Caco-2 (cell line): ENCODE data around the gene TACC2. TPM values are rescaled to one million over a fixed set of nuclear protein-coding genes. Genes with fewer than 3 reads are reported as not detected.

ENCODE experiments used
- BruUV-seq: library from RNA; stranded (reverse); fragments of 400-500 nt; replicated peaks from 2 replicates; lab custom pipeline; 2021; lab: Mats Ljungman, UMichigan
- CTCF ChIA-PET: fragments of 300-600 bp; sonication (Branson Sonifier 250); formaldehyde crosslinking; loops from one replicate; lab custom pipeline; 2022; ENCODE audit warnings: antibody characterized with exemption; lab: Charles Lee
- POLR2A ChIA-PET: fragments of 300-600 bp; sonication (Branson Sonifier 250); formaldehyde crosslinking; loops from one replicate; lab custom pipeline; 2022; ENCODE audit warnings: antibody characterized with exemption; lab: Charles Lee
- DNase-seq, 2 experiments: peaks; one replicate each; pipeline versions ENCODE4 v3.0.0 to v3.0.0-alpha.2; 2020 to 2022
- H3K27me3 ChIP-seq: replicated peaks from 2 replicates; pipeline ENCODE4 v1.6.0; 2011; ENCODE audit warnings: low read length; ENCODE audit not compliant: control insufficient read depth, insufficient read depth
- H3K36me3 ChIP-seq: 2 replicates; pipeline ENCODE4 v1.5.1; 2011; ENCODE audit warnings: low read length; ENCODE audit not compliant: control insufficient read depth, insufficient read depth
- H3K4me1 ChIP-seq: fragments of 250-450 bp; sonication (Bioruptor Pico); 2 replicates; pipeline ENCODE4 v1.5.1; 2020; ENCODE audit warnings: mild to moderate bottlenecking
- H3K4me3 ChIP-seq: 2 replicates; pipeline ENCODE4 v1.5.1; 2011; ENCODE audit warnings: low read depth, mild to moderate bottlenecking, control low read depth, low read length
- H3K9me3 ChIP-seq: fragments of 250-450 bp; sonication (Bioruptor Pico); 2 replicates; pipeline ENCODE4 v1.5.1; 2020; ENCODE audit warnings: mild to moderate bottlenecking, moderate library complexity
- H3K27ac Mint-ChIP-seq: one replicate; pipeline ENCODE4 v1.8.0; 2022; ENCODE audit warnings: mixed read lengths; ENCODE audit not compliant: unreplicated experiment
- H3K27me3 Mint-ChIP-seq: one replicate; pipeline ENCODE4 v1.8.0; 2022; ENCODE audit warnings: mixed read lengths; ENCODE audit not compliant: insufficient read depth, unreplicated experiment
- H3K36me3 Mint-ChIP-seq: one replicate; pipeline ENCODE4 v1.8.0; 2022; ENCODE audit warnings: mild to moderate bottlenecking, mixed read lengths; ENCODE audit not compliant: insufficient read depth, unreplicated experiment
- H3K4me1 Mint-ChIP-seq: one replicate; pipeline ENCODE4 v1.8.0; 2022; ENCODE audit warnings: low read depth, mixed read lengths; ENCODE audit not compliant: unreplicated experiment
- H3K4me3 Mint-ChIP-seq: one replicate; pipeline ENCODE4 v1.8.0; 2022; ENCODE audit warnings: mild to moderate bottlenecking, moderate library complexity, mixed read lengths; ENCODE audit not compliant: unreplicated experiment
- H3K9me3 Mint-ChIP-seq: one replicate; pipeline ENCODE4 v1.8.0; 2022; ENCODE audit warnings: mixed read lengths; ENCODE audit not compliant: unreplicated experiment
- intact Hi-C: fragments of 100-400 bp; cut with micrococcal nuclease; formaldehyde crosslinking; loops from one replicate; pipeline ENCODE4 v1.10.0; 2022; ENCODE audit not compliant: unreplicated experiment
- total RNA-seq: library from RNA; stranded (reverse); gene quantifications from 2 replicates; pipeline ENCODE4 v1.2.3, GENCODE V29; 2022
- TF ChIP-seq, protein P1 (sequence below), 2 experiments: fragments of 200-600 bp in 1 of 2; IDR thresholded peaks; 1 replicate in 1 of 2; 2 replicates in 1 of 2; pipeline versions ENCODE4 v1.5.1 to v1.8.0; 2011 to 2022; ENCODE audit warnings: antibody characterized with exemption in 1 of 2, control low read depth in 1 of 2, inconsistent platforms in 1 of 2, low read depth in 1 of 2, low read length in 1 of 2, mild to moderate bottlenecking in 1 of 2, moderate library complexity in 1 of 2; ENCODE audit not compliant: insufficient read depth in 1 of 2, severe bottlenecking in 1 of 2, unreplicated experiment in 1 of 2

The TACC2 gene
- total RNA-seq, 1 experiment from 2014 or later: 117 TPM

DNA sequence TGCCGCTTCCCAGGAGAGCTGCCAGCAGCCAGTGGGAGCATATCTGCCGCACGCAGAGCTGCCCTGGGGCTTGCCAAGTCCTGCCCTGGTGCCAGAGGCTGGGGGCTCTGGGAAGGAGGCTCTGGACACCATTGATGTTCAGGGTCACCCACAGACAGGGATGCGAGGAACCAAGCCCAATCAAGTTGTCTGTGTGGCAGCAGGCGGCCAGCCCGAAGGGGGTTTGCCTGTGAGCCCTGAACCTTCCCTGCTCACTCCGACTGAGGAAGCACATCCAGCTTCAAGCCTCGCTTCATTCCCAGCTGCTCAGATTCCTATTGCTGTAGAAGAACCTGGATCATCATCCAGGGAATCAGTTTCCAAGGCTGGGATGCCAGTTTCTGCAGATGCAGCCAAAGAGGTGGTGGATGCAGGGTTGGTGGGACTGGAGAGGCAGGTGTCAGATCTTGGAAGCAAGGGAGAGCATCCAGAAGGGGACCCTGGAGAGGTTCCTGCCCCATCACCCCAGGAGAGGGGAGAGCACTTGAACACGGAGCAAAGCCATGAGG lies 94.6 kb downstream of the TACC2 start:
- Mint-ChIP-seq H3K4me1 (no peaks in the 10 kb centered on the region), H3K27me3 (no peaks in the 10 kb centered on the region), H3K36me3 (peaks cover 14% of the 10 kb centered on the region), H3K27ac (no peak overlapping the region), H3K4me3 (no peak overlapping the region), H3K9me3 (no peaks in the 10 kb centered on the region)
- no peak for DNase-seq
- Histone ChIP-seq H3K9me3 (no peaks in the 10 kb centered on the region), H3K27me3 (no peaks in the 10 kb centered on the region), H3K4me1 (no peaks in the 10 kb centered on the region), H3K4me3 (no peak overlapping the region), H3K36me3 (no peaks in the 10 kb centered on the region)
- TF ChIP-seq, protein P1, sequence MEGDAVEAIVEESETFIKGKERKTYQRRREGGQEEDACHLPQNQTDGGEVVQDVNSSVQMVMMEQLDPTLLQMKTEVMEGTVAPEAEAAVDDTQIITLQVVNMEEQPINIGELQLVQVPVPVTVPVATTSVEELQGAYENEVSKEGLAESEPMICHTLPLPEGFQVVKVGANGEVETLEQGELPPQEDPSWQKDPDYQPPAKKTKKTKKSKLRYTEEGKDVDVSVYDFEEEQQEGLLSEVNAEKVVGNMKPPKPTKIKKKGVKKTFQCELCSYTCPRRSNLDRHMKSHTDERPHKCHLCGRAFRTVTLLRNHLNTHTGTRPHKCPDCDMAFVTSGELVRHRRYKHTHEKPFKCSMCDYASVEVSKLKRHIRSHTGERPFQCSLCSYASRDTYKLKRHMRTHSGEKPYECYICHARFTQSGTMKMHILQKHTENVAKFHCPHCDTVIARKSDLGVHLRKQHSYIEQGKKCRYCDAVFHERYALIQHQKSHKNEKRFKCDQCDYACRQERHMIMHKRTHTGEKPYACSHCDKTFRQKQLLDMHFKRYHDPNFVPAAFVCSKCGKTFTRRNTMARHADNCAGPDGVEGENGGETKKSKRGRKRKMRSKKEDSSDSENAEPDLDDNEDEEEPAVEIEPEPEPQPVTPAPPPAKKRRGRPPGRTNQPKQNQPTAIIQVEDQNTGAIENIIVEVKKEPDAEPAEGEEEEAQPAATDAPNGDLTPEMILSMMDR (IDR thresholded peaks at IDR 0.05; ENCODE audit: insufficient read depth in 1 of 2, low read depth in 1 of 2, low read length in 1 of 2, severe bottlenecking in 1 of 2, unreplicated experiment in 1 of 2): no peak
- no TSS peak for BruUV-seq
- CTCF ChIA-PET: no interaction called here
- intact Hi-C loops: no loop called here
- POLR2A ChIA-PET: no interaction called here

DNA sequence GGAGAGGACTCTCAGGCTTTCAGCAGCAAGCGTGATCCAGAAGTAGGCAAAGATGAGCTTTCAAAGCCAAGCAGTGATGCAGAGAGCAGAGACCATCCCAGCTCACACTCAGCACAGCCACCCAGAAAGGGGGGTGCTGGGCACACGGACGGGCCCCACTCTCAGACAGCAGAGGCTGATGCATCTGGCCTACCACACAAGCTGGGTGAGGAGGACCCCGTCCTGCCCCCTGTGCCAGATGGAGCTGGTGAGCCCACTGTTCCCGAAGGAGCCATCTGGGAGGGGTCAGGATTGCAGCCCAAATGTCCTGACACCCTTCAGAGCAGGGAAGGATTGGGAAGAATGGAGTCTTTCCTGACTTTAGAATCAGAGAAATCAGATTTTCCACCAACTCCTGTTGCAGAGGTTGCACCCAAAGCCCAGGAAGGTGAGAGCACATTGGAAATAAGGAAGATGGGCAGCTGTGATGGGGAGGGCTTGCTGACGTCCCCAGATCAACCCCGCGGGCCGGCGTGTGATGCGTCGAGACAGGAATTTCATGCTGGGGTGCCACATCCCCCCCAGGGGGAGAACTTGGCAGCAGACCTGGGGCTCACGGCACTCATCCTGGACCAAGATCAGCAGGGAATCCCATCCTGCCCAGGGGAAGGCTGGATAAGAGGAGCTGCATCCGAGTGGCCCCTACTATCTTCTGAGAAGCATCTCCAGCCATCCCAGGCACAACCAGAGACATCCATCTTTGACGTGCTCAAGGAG lies 95.5 kb downstream of the TACC2 start:
- Mint-ChIP-seq H3K27me3 (no peaks in the 10 kb centered on the region), H3K9me3 (no peaks in the 10 kb centered on the region), H3K4me1 (no peaks in the 10 kb centered on the region), H3K4me3 (no peak overlapping the region), H3K36me3 (peaks cover 22% of the 10 kb centered on the region), H3K27ac (no peak overlapping the region)
- H3K9me3 ChIP-seq: no peaks in the 10 kb centered on the region
- ChIA-PET POLR2A (no interaction called here), CTCF (no interaction called here)
- TF ChIP-seq, protein P1 (IDR thresholded peaks at IDR 0.05; ENCODE audit: insufficient read depth in 1 of 2, low read depth in 1 of 2, low read length in 1 of 2, severe bottlenecking in 1 of 2, unreplicated experiment in 1 of 2): no peak
- H3K4me1 ChIP-seq: no peaks in the 10 kb centered on the region
- no peak for DNase-seq
- no peaks in the 10 kb centered on the region for H3K27me3 ChIP-seq
- intact Hi-C loops: no loop called here
- BruUV-seq: no TSS peak
- H3K4me3 ChIP-seq: no peak overlapping the region
- H3K36me3 ChIP-seq: no peaks in the 10 kb centered on the region

DNA sequence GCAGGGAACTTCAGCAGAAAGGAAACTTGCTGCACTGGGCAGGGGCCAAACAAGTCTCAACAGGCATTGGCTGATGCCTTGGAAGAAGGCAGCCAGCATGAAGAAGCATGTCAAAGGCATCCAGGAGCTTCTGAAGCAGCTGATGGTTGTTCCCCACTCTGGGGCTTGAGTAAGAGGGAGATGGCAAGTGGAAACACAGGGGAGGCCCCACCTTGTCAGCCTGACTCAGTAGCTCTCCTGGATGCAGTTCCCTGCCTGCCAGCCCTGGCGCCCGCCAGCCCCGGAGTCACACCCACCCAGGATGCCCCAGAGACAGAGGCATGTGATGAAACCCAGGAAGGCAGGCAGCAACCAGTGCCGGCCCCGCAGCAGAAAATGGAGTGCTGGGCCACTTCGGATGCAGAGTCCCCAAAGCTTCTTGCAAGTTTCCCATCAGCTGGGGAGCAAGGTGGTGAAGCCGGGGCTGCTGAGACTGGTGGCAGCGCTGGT lies 96.5 kb downstream of the TACC2 start:
- intact Hi-C loops: no loop called here
- Mint-ChIP-seq H3K27me3 (no peaks in the 10 kb centered on the region), H3K9me3 (no peaks in the 10 kb centered on the region), H3K36me3 (peaks cover 22% of the 10 kb centered on the region), H3K4me3 (no peak overlapping the region), H3K4me1 (no peaks in the 10 kb centered on the region), H3K27ac (no peak overlapping the region)
- no peaks in the 10 kb centered on the region for H3K4me1 ChIP-seq
- POLR2A ChIA-PET: no interaction called here
- no peaks in the 10 kb centered on the region for H3K27me3 ChIP-seq
- H3K4me3 ChIP-seq: no peak overlapping the region
- H3K36me3 ChIP-seq: no peaks in the 10 kb centered on the region
- TF ChIP-seq, protein P1 (IDR thresholded peaks at IDR 0.05; ENCODE audit: insufficient read depth in 1 of 2, low read depth in 1 of 2, low read length in 1 of 2, severe bottlenecking in 1 of 2, unreplicated experiment in 1 of 2): no peak
- CTCF ChIA-PET: interaction anchor here (0.6 kb wide), 1 partner anchor 27 kb away, joined by 3 read pairs; no protein-coding TSS in a partner anchor
- H3K9me3 ChIP-seq: no peaks in the 10 kb centered on the region
- no peak for DNase-seq
- no TSS peak for BruUV-seq
